Eye (tissue), 1 donor: ENCODE measurements around the gene DACH1.

Source experiments
- DNase-seq: peaks from one replicate; pipeline ENCODE4 v3.0.0-alpha.2; 2015

The DACH1 gene

DNA sequence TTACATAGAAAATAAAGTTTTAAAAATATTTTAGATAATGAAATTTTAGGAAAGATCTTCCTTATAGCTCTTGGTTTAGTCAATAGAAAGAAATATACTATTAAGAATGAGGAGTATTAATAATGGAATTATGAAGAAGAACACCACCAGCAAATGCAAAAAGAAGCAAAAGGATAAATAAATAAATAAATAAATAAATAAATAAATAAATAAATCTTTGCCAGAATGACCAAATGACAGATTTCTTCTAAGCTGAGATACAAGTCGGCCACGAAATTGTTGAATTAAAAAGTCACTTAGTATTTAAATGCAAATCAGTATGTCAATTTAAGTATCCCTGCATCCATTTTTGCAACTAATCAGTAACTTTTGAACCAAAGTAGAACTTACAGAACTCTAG lies 95.9 kb downstream of the DACH1 start:
- no peak for DNase-seq

DNA sequence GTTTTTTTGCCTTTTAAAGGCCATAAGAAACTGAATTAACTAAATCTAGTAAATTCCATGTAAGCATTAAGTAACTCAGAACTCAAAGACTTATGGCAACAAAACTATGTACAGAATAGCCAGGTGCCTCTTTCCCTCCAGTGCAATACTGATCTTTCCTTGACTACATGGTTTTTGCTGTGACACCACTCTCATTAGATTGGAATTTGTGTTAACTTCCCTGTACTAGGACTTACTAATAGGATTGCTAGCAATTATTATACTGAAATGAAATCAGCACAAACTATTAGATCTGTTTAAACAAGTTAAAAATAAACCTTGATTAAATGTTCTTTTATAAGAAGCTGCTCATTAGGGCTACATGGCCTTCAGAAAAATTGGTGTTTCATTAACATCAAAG lies 96.3 kb downstream of the DACH1 start:
- peak; percentile 53 for DNase-seq

DNA sequence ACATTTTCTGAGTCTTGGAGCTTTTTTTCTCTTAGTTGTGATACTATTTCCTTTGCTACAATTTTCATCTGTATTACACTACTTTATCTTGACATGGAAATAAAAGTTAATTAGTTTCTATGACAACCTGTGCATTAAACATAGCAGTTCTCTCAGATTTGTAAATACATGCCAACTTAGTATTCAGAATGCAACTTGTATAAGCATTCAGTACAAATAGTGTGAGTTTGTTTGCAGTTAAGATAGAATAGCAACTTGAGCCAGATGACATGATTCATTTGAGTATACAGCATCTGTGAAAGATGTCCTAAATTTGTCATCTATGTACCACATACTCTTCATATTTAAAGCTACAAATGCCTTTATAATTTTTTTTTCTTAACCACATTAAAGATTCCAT lies 98.1 kb downstream of the DACH1 start:
- DNase-seq: no peak

DNA sequence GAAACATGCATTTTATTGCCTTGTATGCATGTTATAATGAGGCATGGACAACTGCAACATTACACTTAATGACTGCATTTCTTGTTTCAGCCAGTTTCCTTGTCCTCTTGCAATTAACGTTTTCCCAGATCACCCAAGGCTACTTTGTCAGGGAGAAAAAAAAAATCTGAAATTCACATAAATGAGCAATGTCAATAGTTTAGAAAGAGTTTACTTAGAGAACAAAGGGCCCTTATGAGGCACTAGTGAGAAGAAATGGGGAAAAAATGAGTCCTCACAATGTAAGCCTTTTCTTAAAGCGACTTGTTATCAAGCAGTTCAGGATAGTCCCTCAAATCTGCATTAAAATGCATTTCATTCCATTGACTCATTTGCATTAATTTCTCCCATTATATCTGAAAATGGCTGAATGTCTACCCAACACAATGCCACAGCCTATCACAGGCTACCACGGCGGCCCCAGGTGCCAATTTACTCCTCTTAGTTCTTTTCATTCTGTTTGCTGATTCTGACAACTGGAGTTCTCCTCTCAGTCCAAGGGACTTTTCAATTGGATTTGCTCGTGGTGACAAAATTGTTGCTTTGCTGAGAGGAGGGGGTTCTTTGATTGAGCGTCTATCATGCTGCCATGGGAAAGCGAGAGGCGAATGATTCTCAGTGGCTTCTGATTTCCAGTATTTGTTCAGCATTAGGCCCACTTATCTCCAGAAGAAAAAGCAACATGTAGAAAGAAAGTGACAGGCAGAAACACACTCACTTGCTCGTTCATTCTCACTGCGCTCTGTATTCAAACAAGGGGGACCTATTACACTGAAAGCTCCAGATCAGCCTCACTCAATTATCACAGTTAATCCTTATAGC lies 107.1 kb downstream of the DACH1 start:
- peak; percentile 83 for DNase-seq

DNA sequence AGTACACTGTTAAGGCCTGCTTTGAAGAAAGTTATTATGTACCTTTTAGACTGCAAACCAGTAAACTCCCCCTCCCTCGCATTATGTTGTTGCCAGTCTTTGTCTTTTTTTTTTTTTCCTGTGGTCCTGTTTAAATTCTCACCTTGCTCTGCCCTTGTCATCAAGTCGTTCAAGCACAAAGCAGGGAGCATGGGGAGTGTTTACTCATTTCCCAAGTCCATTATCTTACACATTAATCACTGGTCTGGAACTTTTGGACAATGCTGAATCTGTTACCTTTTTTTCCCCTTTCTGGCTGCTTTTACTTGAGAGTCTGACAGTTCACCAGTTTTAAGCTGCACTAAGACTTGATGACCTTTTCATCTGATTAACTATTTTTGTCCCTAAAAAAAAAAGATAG lies 108.2 kb downstream of the DACH1 start:
- peak; percentile 52 for DNase-seq

DNA sequence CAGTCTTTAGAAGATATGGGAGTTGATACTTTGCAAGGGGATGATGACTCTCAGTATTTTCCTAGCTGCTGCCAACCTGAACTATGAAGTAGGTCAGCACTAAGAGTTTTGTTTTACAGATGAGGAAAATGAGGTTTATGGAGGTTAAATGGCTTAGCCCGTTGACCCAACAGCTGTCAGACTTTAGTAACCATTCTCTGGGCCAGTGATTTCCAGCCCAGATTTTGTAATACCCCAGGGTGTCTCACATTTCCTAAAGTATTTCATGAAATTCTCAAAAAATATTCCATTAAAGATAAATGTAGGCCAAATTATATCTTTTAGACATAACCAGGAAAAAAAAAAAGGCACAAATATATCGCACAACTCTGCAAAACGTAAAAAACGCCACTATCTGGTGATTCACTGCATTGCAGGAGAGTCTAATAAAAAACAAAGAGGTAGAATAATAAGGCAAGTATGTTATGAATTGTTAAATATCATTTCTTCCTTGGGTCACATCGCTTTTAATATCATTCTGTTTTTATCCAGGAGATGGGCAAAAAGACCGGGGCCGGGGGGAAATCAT lies 112.5 kb downstream of the DACH1 start:
- DNase-seq: no peak

DNA sequence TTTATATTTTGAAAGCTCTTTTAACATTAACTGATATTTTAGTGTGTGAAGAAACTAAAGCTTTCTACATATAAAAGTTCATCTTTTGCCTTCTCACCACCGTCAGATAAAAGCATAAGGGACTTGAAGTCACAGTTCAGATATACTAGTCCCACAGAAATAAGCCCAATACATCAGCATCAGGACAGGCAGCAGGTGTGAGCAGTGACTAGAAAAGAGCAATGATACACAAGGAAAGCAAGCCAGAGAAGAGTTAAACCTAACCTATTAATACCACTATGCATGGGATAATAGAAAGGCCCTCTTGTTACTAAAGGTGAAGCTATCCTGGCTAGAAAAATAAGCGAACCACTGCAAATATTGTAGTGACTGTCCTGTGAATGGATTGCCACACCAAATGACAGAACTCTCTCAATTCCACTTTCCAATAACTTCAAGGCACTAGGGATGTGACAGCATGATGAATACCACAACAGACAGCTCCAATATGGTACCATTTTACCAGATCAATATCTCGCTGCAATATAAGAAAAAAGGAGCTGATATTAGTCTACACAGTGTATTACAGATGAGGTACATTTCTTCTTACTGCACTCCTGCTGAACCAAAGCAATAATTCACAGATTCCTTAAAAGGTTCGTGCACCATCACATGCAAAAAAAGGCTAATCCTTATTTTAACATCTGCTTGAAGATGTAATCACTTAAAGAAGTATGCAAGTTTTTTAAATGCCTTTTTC lies 114.1 kb downstream of the DACH1 start:
- no peak for DNase-seq

DNA sequence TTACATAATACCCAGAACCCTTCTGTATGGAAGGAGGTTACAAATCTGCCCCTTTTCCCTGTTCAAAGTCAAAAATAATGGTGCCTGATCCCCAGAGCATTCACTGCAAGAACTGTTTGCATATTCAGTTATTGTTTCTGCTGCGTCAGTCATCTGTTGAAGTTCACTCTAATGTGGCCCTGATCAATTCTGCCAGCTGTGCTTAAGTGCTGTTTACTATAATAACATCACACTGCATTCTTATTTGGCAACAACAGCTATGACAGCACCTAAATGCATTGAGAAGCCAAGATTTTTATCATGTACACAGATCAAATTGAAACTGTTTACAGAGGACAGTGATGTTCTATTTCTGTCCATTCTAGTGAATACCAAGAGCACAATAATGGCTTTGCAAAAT lies 115.9 kb downstream of the DACH1 start:
- peak; percentile 69 for DNase-seq

DNA sequence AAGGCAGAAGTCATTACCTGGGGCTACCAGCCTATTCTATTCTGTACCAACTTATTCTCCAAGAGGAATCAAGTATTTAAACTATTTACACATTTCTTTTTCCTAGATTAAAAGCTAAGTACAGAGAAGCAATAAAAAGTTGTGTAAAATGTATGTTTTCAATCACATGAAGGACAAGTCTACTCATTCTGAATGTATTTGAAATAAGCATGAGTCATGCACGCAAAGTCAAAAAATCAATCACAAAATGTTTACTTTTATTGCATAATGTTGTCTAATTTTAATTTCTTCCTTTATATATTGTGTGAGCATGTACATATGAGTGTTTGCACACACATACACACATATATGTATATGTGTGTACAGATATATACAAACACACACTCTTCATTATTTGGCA lies 136.7 kb downstream of the DACH1 start:
- no peak for DNase-seq

DNA sequence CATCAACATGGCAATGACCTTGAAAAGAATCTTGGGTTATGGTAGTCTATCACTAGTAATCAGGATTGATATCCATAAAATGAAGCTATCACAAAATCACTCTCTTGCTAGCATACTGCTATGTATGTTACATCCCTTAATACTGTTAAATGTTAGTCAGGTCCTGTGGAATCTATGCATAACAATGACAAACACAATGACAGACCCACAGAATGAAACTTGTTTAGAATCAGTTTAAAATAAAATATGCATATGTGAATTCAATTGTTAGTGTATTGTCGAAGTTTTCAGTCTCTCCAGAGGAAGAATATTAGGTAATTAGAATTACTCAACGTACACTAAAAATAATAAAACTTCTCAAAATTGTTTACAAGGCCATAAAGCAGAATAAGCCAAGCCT lies 137.6 kb downstream of the DACH1 start:
- DNase-seq: no peak

DNA sequence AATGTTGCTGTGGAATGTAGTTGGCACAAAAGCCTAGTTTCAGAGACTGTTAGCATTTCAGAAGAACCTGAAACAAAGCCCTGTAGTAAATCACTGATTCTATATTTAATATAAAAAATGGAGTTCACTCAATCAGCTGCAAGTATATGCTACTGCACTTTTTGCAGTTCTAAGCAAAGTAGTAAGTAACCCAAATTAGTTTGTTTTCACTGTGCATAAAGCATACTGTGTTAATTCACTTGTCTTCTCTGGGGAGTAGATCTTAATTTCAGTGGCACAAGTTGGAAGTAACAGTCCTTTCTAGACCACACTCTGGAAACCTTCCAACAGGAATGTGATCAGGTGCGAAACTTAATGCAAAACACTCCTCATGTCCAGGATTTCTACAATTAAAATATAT lies 139.3 kb downstream of the DACH1 start:
- DNase-seq: no peak

DNA sequence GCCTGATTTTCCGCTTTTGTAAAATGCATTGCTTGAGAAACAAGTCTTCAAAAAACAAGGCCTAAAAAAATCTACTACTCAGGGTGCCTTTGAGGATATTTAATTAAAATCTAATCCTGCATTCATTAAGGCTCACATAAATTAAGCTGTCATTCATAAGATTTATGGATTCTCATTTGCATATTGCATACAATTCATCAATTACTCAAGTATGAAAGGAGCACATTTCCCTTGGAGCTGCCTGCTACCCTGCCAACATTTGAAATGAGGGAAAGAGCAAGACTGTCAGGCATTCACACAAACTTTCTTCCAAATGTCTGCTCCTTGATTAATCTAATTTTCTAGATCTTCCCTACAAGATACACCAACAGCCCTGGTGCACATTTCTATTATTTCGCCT lies 140.0 kb downstream of the DACH1 start:
- no peak for DNase-seq

DNA sequence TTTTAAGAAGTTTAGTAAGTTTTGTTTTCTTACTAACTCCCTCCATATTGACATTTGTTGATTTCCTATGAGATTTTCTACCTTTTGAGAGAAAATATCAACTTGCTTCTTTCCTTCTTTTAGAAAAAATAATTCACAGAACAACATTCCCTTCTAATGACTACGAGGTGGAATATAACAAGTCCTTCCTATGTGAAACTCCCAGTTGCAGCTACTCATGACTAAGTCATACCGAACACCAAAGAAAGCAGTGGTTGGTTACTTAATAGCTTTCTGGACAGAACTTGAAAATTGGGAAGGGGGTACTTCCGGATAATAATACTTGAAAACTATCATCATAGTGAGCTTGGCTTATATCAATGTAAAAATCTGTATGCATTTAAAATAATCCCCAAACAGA lies 144.8 kb downstream of the DACH1 start:
- no peak for DNase-seq

DNA sequence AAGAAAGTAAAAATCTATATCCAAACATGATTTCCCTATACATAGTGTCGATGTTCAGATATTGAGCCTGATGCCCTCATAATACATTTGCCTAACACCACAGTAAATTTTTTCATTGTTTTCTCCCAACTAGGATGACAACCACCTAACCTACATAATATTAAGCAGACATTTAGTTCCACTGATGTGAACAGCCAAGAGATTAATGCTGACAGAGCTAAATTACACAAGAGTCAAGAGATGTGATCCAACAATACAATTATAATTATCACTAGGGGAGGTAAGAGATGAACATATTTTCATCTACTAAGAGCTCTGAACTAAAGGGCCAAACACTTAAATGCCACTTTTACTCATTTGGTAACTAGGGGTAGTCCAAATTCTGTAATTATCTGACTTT lies 145.9 kb downstream of the DACH1 start:
- DNase-seq: no peak

DNA sequence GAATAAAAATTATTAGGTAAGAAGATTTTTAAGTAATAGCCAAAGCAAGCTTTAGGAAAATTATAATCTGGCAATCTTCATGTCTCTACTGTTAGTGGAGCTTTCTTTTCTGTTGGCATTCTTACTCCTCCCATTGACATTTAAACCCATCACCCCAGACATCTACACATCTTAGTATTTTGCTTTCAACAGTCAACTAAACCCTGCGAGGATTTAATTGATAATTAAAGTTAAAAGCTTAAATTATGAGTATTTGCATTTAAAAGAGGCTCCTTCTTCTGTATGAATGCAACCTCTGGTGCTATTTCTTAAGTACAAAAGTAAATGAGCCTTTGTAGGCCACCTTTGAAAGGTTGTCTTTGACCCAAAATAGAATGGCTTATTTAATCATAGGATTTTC lies 148.1 kb downstream of the DACH1 start:
- DNase-seq: no peak

DNA sequence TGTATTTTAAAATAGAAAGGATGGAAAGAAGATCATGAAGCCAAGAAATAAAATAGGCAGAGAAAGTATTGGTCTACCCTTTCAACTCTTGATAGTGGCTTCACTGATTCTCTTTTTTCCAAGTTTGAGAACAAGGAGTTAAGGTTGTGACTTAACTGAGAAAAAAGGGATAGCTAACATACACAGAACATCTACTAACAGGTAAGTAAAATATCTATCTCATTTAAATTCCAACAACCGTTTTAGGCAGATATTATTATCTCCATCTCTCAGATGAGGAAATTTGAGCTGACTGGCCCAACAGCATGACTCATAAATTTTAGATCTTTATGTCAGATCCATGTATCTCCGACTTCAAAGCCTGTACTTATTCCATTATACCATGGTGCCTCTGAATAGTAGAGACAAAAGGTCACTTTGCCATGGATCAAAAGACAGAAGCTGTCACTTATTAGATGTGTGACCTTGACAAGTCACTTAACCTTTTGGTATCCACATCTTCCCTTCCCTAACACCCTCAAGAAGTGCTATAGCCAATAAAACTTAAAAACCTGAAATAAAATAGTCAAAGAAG lies 152.1 kb downstream of the DACH1 start:
- DNase-seq: no peak

DNA sequence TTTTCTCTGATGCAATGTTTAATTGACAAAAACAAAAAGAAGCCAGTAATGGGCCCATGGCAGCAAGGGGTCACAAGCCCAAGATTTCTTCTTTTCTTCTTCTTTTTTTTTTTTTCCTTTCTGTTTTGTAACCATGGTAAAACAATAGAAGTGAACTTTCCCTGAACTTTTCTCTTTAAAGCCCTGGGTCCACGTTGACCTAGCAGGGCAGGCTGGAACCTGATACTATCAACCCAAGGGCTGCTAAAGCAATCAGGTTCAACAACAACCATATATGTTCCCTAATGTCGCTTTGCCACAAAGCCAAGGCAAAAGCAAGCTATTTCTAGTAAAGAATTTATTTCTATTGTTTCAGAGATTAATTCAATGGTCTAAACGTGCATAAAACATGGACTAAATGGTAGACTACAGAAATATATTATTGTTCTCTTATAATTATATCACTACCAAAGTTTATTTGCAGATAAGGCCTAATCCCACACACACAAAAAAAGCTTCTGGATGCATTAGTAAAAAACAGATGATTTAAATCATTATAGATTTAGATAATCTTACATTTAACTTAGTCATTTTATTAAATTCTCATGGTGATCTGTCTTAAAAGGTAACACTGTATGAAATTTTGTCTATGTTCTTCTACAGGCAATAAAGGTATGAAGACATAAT lies 153.9 kb downstream of the DACH1 start:
- peak; percentile 92 for DNase-seq

DNA sequence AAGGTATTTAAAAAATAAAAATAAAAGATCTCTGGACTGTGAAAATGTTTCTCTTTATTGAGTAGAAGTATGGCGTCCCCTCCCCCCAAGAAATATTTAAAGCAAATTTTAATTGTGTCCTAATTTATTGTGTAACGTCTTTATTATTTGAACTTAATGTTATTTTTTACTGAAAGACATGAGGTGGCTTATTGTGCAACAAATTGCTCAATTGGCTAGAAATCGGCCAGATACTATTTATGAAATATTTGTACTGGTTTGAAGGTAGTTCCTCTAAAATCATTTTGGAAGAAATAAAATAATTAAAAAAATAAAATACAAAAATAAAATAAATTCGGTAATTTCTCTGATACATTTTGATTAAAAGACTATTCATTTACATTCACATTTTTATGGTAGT lies 162.3 kb downstream of the DACH1 start:
- no peak for DNase-seq

DNA sequence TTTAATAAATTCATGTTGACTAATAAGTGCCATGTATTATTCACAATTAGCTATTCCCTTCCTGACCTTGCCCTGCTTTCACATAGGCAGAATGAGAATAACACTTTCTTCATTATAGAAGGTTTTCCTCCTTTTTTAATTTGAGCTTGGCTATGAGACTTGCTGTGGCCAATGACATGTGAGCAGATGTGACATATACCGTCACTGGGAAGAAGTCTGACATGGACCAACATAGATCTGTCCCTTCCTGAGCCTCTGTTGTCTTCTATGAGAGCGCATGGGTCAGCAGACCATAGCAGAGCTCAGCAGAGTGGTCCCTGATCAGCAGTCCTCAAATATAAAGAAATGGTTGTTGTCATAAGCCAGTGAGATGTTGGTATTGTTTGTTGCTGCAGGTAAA lies 163.9 kb downstream of the DACH1 start:
- no peak for DNase-seq

DNA sequence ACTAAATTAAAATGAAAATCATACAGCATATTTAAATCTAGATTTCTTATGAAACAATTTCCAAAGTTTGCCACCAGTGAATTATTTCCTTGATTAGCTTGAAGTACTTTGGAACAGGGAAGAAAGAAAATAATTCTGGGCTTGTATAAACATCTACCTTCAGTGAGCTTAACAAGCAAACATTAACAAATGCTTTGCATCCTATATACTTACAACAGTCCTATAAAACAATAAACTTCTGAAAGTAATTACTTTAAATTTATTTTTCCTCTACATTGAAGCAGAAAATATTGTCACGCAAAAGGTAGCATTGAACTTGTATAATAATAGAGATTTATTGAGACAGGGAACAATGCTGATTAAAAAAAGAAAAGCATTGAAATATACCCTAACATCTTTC lies 164.8 kb downstream of the DACH1 start:
- no peak for DNase-seq

DNA sequence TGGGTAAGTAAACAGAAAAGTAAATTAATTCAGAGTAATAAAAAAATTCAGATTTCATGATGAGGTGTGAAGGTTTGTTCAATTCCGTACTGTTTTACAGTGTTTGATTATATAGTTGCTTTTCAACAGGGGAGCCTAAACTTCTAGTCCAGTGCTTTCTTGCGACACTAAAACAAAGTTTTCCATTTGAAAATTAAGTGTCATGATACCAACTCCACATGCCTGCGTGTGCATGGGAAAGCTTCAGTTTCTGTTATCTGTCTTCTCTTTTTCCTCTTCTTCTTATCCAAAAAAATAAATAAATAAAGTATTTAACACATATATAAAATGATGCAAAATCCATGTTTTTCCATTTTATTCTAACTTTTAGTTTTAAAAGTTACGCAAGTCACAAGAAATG lies 165.3 kb downstream of the DACH1 start:
- no peak for DNase-seq

DNA sequence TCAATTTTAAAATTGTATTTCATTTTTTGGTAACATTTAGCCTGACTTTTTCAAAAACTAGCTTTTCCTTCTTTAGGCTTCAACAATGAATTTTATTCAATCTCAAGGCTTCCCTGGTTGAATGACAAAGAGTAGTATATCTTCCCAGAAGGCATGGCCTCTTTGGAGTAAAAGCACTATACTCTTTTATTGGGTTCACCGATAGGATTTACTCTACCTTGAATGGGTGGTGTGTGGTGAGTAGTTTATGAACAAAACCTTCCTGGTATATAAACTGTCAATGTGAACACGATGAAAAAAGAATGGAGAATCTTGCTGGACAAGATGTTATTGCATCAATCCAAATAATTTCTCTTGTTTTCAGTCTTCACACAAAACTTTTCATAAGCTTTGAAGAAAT lies 167.7 kb downstream of the DACH1 start:
- no peak for DNase-seq

DNA sequence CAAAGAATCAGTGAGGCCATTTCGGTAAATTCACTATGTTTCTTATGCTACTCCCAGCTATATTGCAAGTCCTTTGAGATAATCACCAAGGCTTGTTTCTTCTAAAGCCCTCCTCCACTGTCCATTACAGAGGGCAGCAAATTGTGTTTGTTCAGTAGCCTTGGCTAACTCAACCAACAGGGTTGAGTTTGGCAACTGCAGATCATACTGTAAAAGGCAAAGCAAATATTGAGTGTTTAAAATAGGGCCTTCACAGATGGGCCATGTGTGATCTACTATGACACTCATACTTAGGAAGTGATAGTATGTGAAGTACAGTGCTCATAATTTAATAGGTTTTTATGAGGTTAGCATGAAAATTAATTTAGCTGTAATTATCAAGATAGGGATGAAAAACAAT lies 171.3 kb downstream of the DACH1 start:
- DNase-seq: no peak
